Fibroblast of the aortic adventitia (primary cell): Measurements from ENCODE around the gene NALCN. TPM values are rescaled to one million over a fixed set of nuclear protein-coding genes. Genes with fewer than 3 reads are reported as not detected.

Experiments used
- DNase-seq: peaks from one replicate; pipeline ENCODE4 v3.0.0-alpha.2; 2010; ENCODE audit warnings: low read depth
- H3K4me3 ChIP-seq: 2 replicates; pipeline ENCODE4 v1.5.1; 2011; ENCODE audit warnings: low read depth, mild to moderate bottlenecking, control low read depth, low read length, moderate library complexity
- total RNA-seq: library from RNA; depleted of rRNA; stranded (reverse); fragments of >200 nt; gene quantifications from 2 replicates; pipeline ENCODE4 v1.2.3, GENCODE V29; 2012; ENCODE audit warnings: low replicate concordance
- TF ChIP-seq, protein P1 (sequence below): IDR thresholded peaks from 2 replicates; pipeline ENCODE4 v1.5.1; 2011; ENCODE audit warnings: mild to moderate bottlenecking, low read length, control low read depth, inconsistent platforms; ENCODE audit not compliant: insufficient read depth

NALCN gene
- total RNA-seq, 1 donor = 3.1 TPM

DNA sequence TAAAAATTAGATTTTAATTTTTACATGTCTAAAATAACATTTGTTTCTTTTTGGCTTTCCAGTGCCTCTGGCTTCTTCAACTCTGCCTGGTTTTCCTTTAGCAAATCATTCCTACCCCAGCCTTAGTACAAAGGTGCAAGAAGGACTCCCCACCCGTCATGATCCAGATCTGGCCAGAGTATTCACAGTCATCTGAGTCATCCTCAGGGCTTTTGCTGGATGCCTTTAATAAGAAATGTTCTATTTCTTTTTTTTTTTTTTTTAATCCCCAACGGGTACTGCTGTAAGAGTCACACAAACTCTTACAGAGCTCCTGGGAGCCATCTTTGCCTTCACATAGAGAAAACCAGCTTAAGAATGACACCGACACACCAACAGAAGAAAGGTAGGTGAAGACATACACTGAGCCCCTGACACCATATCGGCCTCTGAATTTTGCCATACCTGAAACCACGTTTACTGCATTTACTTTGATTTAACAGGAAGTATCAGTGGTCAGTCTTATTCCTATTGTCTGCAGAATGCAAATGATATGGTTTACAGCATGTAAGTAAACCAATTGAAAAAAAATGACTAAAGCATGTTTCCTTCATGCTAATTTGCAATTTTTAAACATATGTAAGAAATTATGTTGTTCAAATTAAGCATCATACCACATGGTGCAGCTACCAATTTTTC, 184.4 kb downstream of the NALCN start:
- H3K4me3 ChIP-seq = no peak overlapping the region
- DNase-seq = peak; percentile 27
- TF ChIP-seq, protein P1, sequence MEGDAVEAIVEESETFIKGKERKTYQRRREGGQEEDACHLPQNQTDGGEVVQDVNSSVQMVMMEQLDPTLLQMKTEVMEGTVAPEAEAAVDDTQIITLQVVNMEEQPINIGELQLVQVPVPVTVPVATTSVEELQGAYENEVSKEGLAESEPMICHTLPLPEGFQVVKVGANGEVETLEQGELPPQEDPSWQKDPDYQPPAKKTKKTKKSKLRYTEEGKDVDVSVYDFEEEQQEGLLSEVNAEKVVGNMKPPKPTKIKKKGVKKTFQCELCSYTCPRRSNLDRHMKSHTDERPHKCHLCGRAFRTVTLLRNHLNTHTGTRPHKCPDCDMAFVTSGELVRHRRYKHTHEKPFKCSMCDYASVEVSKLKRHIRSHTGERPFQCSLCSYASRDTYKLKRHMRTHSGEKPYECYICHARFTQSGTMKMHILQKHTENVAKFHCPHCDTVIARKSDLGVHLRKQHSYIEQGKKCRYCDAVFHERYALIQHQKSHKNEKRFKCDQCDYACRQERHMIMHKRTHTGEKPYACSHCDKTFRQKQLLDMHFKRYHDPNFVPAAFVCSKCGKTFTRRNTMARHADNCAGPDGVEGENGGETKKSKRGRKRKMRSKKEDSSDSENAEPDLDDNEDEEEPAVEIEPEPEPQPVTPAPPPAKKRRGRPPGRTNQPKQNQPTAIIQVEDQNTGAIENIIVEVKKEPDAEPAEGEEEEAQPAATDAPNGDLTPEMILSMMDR = no peak

DNA sequence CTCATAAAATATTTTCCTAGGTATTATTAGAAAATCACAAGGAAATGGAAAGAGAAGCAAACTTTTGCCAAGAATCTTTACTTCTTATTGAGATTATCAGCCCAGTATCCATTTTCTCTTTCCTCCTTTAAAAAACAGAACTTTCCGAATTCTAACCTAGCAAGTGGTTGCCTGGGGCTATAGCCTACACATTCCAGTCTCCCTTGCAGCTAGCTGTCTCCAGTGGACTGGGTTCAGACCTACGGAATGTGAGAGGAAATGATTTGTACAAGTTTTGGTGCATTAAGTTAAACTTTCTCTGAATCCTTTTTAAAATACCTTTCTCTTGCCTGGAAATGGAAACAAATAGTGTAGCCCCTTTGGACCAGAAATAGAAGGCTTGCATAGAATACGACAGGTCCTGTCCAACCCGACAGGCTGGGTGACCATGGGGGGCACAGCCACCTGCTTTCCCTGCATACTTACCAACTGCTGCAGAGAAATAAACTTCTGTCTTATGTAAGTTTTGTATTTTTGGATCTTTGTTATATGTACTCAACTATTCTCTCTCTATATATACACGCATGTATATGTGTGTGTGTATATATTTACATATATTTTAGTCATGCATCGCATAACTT, 185.9 kb downstream of the NALCN start:
- no peak overlapping the region for H3K4me3 ChIP-seq
- DNase-seq = no peak
- TF ChIP-seq, protein P1 = no peak

DNA sequence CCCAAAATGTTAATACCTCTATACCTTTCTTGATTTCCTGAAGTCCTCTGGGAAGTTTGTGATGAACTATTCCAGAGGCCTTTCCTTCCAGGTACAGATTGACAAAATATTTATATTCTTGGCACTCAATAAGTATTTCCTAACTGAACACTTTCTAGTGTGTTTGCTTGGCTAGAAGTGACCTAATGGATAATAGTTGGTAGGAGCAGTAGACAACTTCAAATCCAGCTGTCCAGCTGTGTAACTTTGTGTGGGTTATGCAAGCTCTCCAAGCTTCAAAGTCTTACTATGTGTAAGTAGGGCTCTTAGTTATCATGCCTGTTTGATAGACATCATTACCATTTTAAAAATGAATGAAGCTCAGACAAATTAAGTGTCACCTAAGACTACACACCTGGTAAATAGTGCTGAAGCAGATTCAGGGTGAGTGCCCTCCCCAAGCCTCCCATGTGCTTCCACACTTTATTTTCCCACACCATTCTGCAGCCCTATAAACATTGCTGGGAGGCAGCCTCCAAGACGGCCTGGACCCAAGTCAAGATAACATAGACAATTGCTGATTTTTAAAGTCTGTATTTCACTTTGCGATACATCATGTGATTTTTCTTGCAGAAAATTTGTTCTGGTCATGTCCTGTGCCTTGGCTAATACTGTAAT, 196.6 kb downstream of the NALCN start:
- DNase-seq = no peak
- no peak overlapping the region for H3K4me3 ChIP-seq
- TF ChIP-seq, protein P1 = no peak

DNA sequence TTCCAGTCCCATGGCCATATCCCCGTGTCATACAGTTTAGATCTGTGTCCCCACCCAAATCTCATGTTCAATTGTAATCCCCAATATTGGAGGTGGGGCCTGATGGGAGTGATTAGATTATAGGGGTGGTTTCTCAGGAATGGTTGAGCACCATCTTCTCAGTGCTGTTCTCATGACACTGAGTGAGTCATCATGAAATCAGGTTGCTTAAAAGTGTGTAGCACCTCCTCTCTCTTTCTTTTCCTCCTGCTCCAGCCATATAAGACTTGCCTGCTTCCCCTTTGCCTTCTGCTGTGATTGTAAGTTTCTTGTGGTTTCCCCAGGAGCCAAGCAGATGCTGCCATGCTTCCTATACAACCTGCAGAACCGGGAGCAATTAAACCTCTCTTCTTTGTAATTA, 197.8 kb downstream of the NALCN start:
- no peak overlapping the region for H3K4me3 ChIP-seq
- TF ChIP-seq, protein P1 = no peak
- no peak for DNase-seq

DNA sequence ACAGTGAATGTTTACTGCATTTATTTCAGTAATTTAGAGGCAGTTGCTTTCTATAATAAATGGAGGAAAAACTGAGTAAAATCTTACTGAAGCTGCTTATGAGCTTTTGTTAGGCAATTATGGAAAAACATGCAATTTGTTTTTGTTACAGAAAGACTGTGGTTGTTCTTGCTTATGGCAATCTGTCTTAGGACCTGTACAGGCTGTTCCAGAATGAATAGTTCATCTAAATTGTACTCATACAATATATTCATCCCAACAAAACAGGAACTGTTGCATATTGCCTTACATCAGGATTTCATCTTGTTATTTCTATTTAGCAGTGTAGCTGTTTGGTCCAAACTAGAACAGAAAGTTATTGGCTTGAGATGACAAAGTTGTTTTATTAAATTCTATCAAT, 199.2 kb downstream of the NALCN start:
- H3K4me3 ChIP-seq = no peak overlapping the region
- TF ChIP-seq, protein P1 = no peak
- DNase-seq = no peak

DNA sequence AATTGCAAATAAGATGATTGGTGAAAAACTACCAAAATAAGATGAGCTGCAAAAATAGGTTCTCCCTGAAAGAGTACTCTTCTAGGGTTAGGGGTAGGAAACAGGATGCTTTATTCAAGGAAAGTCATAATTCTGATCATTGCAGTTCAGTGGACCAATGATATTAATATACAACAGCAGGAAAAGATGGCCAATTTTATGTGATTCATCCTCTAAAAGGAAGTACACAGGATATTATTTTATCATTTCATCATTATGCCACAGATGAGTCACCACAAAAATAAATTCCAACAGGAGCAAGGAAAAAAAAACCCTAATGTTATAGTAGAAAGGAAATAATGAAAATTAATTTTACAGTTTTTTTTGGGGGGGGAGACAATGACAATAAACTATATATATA, 205.0 kb downstream of the NALCN start:
- H3K4me3 ChIP-seq = no peak overlapping the region
- TF ChIP-seq, protein P1 = no peak
- DNase-seq = peak; percentile 69
